Measurements from ENCODE around the gene UGT1A10. TPM values are rescaled to one million over a fixed set of nuclear protein-coding genes. Genes with fewer than 3 reads are reported as not detected.
"Not testable (repeated sequence)": the region's sequence is repeated elsewhere in the genome, so short reads cannot be mapped to it uniquely, and the experiment has no call there.

UGT1A10 gene
- total RNA-seq, 1 donor, result not detected

GRCh38 chr2:233743464-233744259 is 107.4 kb downstream of the UGT1A10 start:
- TF ChIP-seq CTCF (IDR thresholded peaks at IDR 0.05; ENCODE audit: insufficient read depth, low read depth, low read length), result no peak
- no peak for DNase-seq (ENCODE audit: low read depth)

GRCh38 chr2:233745073-233745755 is 109.0 kb downstream of the UGT1A10 start:
- DNase-seq (ENCODE audit: low read depth), result no peak
- no peak overlapping the region for H3K4me3 ChIP-seq (ENCODE audit: low read depth, low read length)
- TF ChIP-seq CTCF (IDR thresholded peaks at IDR 0.05; ENCODE audit: insufficient read depth, low read depth, low read length), result no peak

More at GRCh38 chr2:233743464-233744259, 107.4 kb downstream of the UGT1A10 start:
- H3K4me3 ChIP-seq (ENCODE audit: low read depth, low read length), result no peak overlapping the region

GRCh38 chr2:233745838-233746237 is 109.6 kb downstream of the UGT1A10 start:
- not testable (repeated sequence) for H3K4me3 ChIP-seq (ENCODE audit: low read depth, low read length); DNase-seq (ENCODE audit: low read depth)

GRCh38 chr2:233746475-233747282 is 110.4 kb downstream of the UGT1A10 start:
- TF ChIP-seq CTCF (IDR thresholded peaks at IDR 0.05; ENCODE audit: insufficient read depth, low read depth, low read length), result no peak
- H3K4me3 ChIP-seq (ENCODE audit: low read depth, low read length), result no peak overlapping the region
- no peak for DNase-seq (ENCODE audit: low read depth)

GRCh38 chr2:233747283-233747544 is 111.0 kb downstream of the UGT1A10 start:
- no peak for TF ChIP-seq CTCF (IDR thresholded peaks at IDR 0.05; ENCODE audit: insufficient read depth, low read depth, low read length)
- no peak for DNase-seq (ENCODE audit: low read depth)
- H3K4me3 ChIP-seq (ENCODE audit: low read depth, low read length), result no peak overlapping the region

- not testable (repeated sequence) for H3K4me3 ChIP-seq (ENCODE audit: low read depth, low read length); DNase-seq (ENCODE audit: low read depth)
These were observed 114.4 kb downstream of the UGT1A10 start for GRCh38 chr2:233750689-233751088.

GRCh38 chr2:233751212-233752009 is 115.2 kb downstream of the UGT1A10 start:
- not testable (repeated sequence) for DNase-seq (ENCODE audit: low read depth); H3K4me3 ChIP-seq (ENCODE audit: low read depth, low read length)
